Measurements from ENCODE around the gene TTLL5.
A peak's percentile ranks its signal among the peaks of the same experiment; 100 is the strongest.

TTLL5 gene

DNA sequence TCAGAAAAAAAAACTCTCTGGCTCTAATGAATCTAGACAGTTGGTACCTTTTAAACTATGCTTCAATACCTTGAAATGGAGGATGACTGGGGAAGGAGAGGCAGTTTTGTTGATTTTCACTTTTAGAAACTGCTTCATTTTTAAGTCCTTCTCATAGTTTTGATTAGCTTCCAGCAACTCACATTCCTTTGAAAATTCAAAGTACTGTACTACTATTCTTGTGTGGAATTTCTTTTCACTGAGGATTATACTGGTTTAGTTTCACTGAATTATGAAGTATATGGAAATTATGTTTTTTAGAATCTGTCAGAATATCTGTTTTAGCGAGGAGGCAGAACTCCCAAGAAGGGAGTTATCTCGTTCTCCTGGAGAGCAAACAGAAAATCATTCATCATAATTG, 204.5 kb downstream of the TTLL5 start:
- TF ChIP-seq CTCF (conservative IDR thresholded peaks at IDR 0.05; ENCODE audit: low read depth), result no peak
- CTCF ChIA-PET, result no interaction called here
- H3K27ac ChIP-seq, result no peak overlapping the region
- no peak for DNase-seq (ENCODE audit: low spot score)
- POLR2A ChIA-PET (ENCODE audit: low non-redundant PET), result no interaction called here

DNA sequence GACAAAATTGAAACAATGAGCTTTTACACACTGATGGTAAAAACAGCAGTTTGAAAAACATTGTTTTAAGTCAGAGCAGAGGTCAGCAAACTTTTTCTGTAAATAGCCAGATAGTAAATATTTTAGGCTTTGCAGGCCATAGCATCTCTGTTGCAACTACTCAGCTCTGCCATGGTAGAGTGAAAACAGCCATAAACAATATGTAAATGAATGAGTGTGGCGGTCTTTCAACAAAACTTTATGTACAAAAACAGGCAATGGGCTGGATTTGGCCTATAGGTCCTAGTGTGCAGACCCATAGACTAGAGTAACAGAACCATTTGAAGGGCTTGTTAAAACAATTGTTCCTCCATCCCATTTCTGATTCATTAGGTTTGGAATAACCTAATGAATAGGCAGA, 205.9 kb downstream of the TTLL5 start:
- CTCF ChIA-PET, result no interaction called here
- no peak for TF ChIP-seq CTCF (conservative IDR thresholded peaks at IDR 0.05; ENCODE audit: low read depth)
- H3K27ac ChIP-seq, result peak overlapping the region; percentile 63; the same call in 1 of the 2 replicates

GRCh38 chr14:75871181-75871880, 210.3 kb downstream of the TTLL5 start:
- TF ChIP-seq CTCF (conservative IDR thresholded peaks at IDR 0.05; ENCODE audit: low read depth), result no peak
- DNase-seq (ENCODE audit: low spot score), result no peak
- CTCF ChIA-PET, result no interaction called here
- no peak overlapping the region for H3K27ac ChIP-seq
- POLR2A ChIA-PET (ENCODE audit: low non-redundant PET), result no interaction called here

More for the DNA sequence above, 205.9 kb downstream of the TTLL5 start:
- no peak for DNase-seq (ENCODE audit: low spot score)
- POLR2A ChIA-PET (ENCODE audit: low non-redundant PET), result no interaction called here

GRCh38 chr14:75875958-75876357, 214.9 kb downstream of the TTLL5 start:
- TF ChIP-seq CTCF (conservative IDR thresholded peaks at IDR 0.05; ENCODE audit: low read depth), result no peak
- ChIA-PET CTCF (no interaction called here), POLR2A (ENCODE audit: low non-redundant PET) (no interaction called here)
- H3K27ac ChIP-seq, result no peak overlapping the region
- no peak for DNase-seq (ENCODE audit: low spot score)

GRCh38 chr14:75876530-75876929, 215.5 kb downstream of the TTLL5 start:
- no peak for TF ChIP-seq CTCF (conservative IDR thresholded peaks at IDR 0.05; ENCODE audit: low read depth)
- DNase-seq (ENCODE audit: low spot score), result no peak
- ChIA-PET POLR2A (ENCODE audit: low non-redundant PET) (no interaction called here), CTCF (interaction anchor here (0.5 kb wide), 1 partner anchor 778 kb away, joined by 4 read pairs; no protein-coding TSS in a partner anchor)
- no peak overlapping the region for H3K27ac ChIP-seq

DNA sequence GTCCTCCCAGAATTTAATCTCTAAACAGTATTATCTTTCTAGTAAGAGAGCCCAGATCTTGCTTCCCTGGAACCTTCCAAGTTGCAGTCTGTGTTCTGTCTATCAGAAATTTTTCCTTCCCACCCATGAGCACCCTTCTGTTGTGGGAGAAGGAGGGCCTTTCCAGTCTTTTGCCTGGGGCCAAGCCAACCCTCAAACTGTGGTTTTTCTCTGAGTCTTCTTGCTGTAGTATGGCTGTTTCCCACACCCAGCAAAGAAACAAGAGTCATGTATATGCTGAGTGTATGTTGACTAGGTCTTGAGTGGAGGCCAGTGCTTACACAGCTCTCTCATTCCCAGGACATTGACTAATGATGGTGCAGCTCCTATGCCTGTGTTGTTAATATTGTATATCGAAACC, 216.2 kb downstream of the TTLL5 start:
- POLR2A ChIA-PET (ENCODE audit: low non-redundant PET), result no interaction called here
- DNase-seq (ENCODE audit: low spot score), result no peak
- no peak for TF ChIP-seq CTCF (conservative IDR thresholded peaks at IDR 0.05; ENCODE audit: low read depth)
- no peak overlapping the region for H3K27ac ChIP-seq
- CTCF ChIA-PET, result interaction anchor here (0.6 kb wide), 1 partner anchor 924 kb away, joined by 5 read pairs; no protein-coding TSS in a partner anchor
